ENCODE results near the gene ACOX1.

DNA sequence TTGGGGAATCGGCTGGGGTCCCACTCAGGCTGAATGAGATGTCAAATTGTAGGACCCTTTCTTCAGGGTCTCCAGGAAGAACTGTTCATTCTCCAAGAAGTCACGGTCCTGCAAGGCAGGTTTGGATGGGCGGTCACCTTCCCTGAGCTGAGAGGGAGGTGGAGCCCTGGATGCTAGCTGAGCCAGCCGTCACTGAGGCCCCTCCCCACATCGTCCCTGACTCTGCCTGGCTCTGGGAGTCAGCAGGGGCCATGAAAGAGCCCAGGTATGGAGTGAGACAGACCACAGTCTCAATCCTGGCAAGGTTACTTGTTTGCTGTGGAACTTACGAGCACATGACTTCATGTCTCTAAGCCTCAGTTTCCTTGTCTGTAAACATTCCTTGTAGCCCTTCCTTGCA lies 68.3 kb downstream of the ACOX1 start:
- TF ChIP-seq, protein P1, sequence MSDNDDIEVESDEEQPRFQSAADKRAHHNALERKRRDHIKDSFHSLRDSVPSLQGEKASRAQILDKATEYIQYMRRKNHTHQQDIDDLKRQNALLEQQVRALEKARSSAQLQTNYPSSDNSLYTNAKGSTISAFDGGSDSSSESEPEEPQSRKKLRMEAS (IDR thresholded peaks at IDR 0.05): no peak
- TF ChIP-seq, protein P2, sequence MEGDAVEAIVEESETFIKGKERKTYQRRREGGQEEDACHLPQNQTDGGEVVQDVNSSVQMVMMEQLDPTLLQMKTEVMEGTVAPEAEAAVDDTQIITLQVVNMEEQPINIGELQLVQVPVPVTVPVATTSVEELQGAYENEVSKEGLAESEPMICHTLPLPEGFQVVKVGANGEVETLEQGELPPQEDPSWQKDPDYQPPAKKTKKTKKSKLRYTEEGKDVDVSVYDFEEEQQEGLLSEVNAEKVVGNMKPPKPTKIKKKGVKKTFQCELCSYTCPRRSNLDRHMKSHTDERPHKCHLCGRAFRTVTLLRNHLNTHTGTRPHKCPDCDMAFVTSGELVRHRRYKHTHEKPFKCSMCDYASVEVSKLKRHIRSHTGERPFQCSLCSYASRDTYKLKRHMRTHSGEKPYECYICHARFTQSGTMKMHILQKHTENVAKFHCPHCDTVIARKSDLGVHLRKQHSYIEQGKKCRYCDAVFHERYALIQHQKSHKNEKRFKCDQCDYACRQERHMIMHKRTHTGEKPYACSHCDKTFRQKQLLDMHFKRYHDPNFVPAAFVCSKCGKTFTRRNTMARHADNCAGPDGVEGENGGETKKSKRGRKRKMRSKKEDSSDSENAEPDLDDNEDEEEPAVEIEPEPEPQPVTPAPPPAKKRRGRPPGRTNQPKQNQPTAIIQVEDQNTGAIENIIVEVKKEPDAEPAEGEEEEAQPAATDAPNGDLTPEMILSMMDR (IDR thresholded peaks at IDR 0.05 in 2 of 3, conservative IDR thresholded peaks at IDR 0.05 in 1 of 3; ENCODE audit: borderline replicate concordance in 1 of 3, insufficient read depth in 1 of 3, low read depth in 2 of 3, low read length in 2 of 3): no peak
- no peak for TF ChIP-seq RAD21 (IDR thresholded peaks at IDR 0.05; ENCODE audit: low read depth)

Measured in HCT116 (cell line).